Endothelial cell of umbilical vein (primary cell): Measurements from ENCODE around the gene FGF22. TPM values are rescaled to one million over a fixed set of nuclear protein-coding genes. Genes with fewer than 3 reads are reported as not detected.
"Not testable (repeated sequence)": the region's sequence is repeated elsewhere in the genome, so short reads cannot be mapped to it uniquely, and the experiment has no call there.

Experiments
- BruUV-seq: library from RNA; stranded (reverse); fragments of 400-500 nt; replicated peaks from 2 replicates; lab custom pipeline; 2021; lab: Mats Ljungman, UMichigan
- CTCF ChIA-PET: fragments of 300-600, 350-600 bp; sonication (Branson Sonifier 250); formaldehyde crosslinking; loops from one replicate; lab custom pipeline; 2021; ENCODE audit warnings: antibody characterized with exemption, inconsistent platforms; lab: Charles Lee
- POLR2A ChIA-PET: fragments of 300-600, 350-600 bp; sonication (Branson Sonifier 250); formaldehyde crosslinking; loops from one replicate; lab custom pipeline; 2021; ENCODE audit warnings: antibody characterized with exemption, inconsistent platforms; lab: Charles Lee
- DNase-seq: peaks from one replicate; pipeline ENCODE4 v3.0.0-alpha.2; 2011; ENCODE audit warnings: low read depth, low spot score
- FAIRE-seq: peaks from 2 replicates; lab custom pipeline; 2011; peaks lifted over from hg19 to GRCh38; lab: Jason Lieb, UNC
- H2AFZ ChIP-seq: 2 replicates; pipeline ENCODE4 v1.6.0; 2012; ENCODE audit warnings: low read depth, low read length, control low read depth, inconsistent platforms
- H3K27ac ChIP-seq: 2 replicates; pipeline ENCODE4 v1.5.1; 2011; ENCODE audit warnings: low read depth, mild to moderate bottlenecking, control low read depth, low read length, moderate library complexity; ENCODE audit not compliant: insufficient read depth
- H3K27me3 ChIP-seq, 2 experiments: 2 replicates each; pipeline versions ENCODE4 v1.6.0 to v1.6.1; 2011; ENCODE audit warnings: low read length in 2 of 2, mixed read lengths in 1 of 2; ENCODE audit not compliant: control insufficient read depth in 2 of 2, insufficient read depth in 2 of 2
- H3K36me3 ChIP-seq, 2 experiments: 2 replicates in 1 of 2; 3 replicates in 1 of 2; pipeline ENCODE4 v1.5.1; 2011; ENCODE audit warnings: low read length in 2 of 2, mild to moderate bottlenecking in 1 of 2, moderate library complexity in 1 of 2; ENCODE audit not compliant: control insufficient read depth in 2 of 2, insufficient read depth in 2 of 2; ENCODE audit errors: extremely low read depth in 1 of 2
- H3K4me1 ChIP-seq: 3 replicates; pipeline ENCODE4 v1.5.1; 2011; ENCODE audit warnings: mild to moderate bottlenecking, low read length; ENCODE audit not compliant: control insufficient read depth, insufficient read depth; ENCODE audit errors: extremely low read depth
- H3K4me2 ChIP-seq: 2 replicates; pipeline ENCODE4 v1.6.1; 2011; ENCODE audit warnings: low read length, control low read depth, mixed read lengths; ENCODE audit not compliant: insufficient read depth
- H3K4me3 ChIP-seq, 3 experiments: fragments of 200-600 bp in 1 of 3; sonication (generic), shearing (Covaris generic) in 1 of 3; replicated peaks in 1 of 3; 2 replicates each; pipeline ENCODE4 v1.5.1; 2011 to 2016; ENCODE audit warnings: control low read depth in 3 of 3, low read length in 3 of 3, mild to moderate bottlenecking in 2 of 3, inconsistent platforms in 1 of 3, low read depth in 1 of 3, moderate library complexity in 1 of 3; ENCODE audit not compliant: insufficient read depth in 1 of 3
- H3K79me2 ChIP-seq: 2 replicates; pipeline ENCODE4 v1.6.0; 2012; ENCODE audit warnings: low read length, inconsistent platforms; ENCODE audit not compliant: control insufficient read depth, insufficient read depth
- H3K9ac ChIP-seq: replicated peaks from 2 replicates; pipeline ENCODE3; 2011; ENCODE audit warnings: low read length, control low read depth; ENCODE audit not compliant: insufficient read depth; ENCODE audit errors: extremely low read depth
- H3K9me1 ChIP-seq: replicated peaks from 3 replicates; pipeline ENCODE4 v1.6.0; 2011; ENCODE audit warnings: mild to moderate bottlenecking, low read length; ENCODE audit not compliant: control insufficient read depth, insufficient read depth; ENCODE audit errors: extremely low read depth
- H3K9me3 ChIP-seq: replicated peaks from 2 replicates; pipeline ENCODE4 v1.5.1; 2012; ENCODE audit warnings: low read length, inconsistent platforms; ENCODE audit not compliant: control insufficient read depth, insufficient read depth
- H4K20me1 ChIP-seq: replicated peaks from 2 replicates; pipeline ENCODE3; 2011; ENCODE audit warnings: mild to moderate bottlenecking, low read length; ENCODE audit not compliant: control insufficient read depth, insufficient read depth; ENCODE audit errors: extremely low read depth
- JUN ChIP-seq: IDR thresholded peaks from 2 replicates; pipeline ENCODE4 v1.6.1; 2011; ENCODE audit warnings: borderline replicate concordance, low read depth; ENCODE audit not compliant: insufficient read length, insufficient read depth
- MYC ChIP-seq: IDR thresholded peaks from one replicate; pipeline ENCODE4 v1.6.1; 2011; ENCODE audit warnings: mild to moderate bottlenecking, low read depth, low read length
- POLR2AphosphoS5 ChIP-seq: IDR thresholded peaks from 2 replicates; pipeline ENCODE4 v1.6.1; 2012; ENCODE audit warnings: low read depth, mild to moderate bottlenecking, control low read depth, low read length, moderate library complexity; ENCODE audit not compliant: insufficient read depth
- dilution Hi-C: fragments of 300-500 bp; cut with MboI; formaldehyde crosslinking; loops from one replicate; pipeline ENCODE4 v1.15.0; 2019; ENCODE audit warnings: low sequenced_read_pairs; ENCODE audit not compliant: extremely low pct_ligation_motif_present
- intact Hi-C: fragments of 100-400 bp; cut with micrococcal nuclease; formaldehyde crosslinking; loops from one replicate; pipeline ENCODE4 v1.10.0; 2022
- polyA plus RNA-seq, 4 experiments: library from polyadenylated mRNA; depleted of rRNA in 3 of 4; stranded (reverse) in 3 of 4; unstranded in 1 of 4; fragments of >200 nt; gene quantifications; 2 replicates each; pipeline versions ENCODE4 v1.2.1 to v1.2.3, GENCODE V29; 2011 to 2012; ENCODE audit warnings: missing spikeins in 1 of 4
- total RNA-seq: library from RNA; stranded (reverse); gene quantifications from 2 replicates; pipeline ENCODE4 v1.2.3, GENCODE V29; 2021

The FGF22 gene
- total and polyA plus RNA-seq, 2 donors (not counting 3 experiments of a cell fraction or from before 2014, with no cell fraction given), result 0.07 TPM; not detected in 1

GRCh38 chr19:668675-669434, 29.2 kb downstream of the FGF22 start:
- dilution Hi-C loops, H2AFZ ChIP-seq, intact Hi-C loops, H3K9me1 ChIP-seq, H3K27me3 ChIP-seq, FAIRE-seq, H4K20me1 ChIP-seq, H3K36me3 ChIP-seq, H3K79me2 ChIP-seq, DNase-seq, H3K4me2 ChIP-seq, H3K27ac ChIP-seq, H3K9me3 ChIP-seq, POLR2A ChIA-PET, H3K4me3 ChIP-seq, BruUV-seq, H3K9ac ChIP-seq, H3K4me1 ChIP-seq: not testable (repeated sequence)
- CTCF ChIA-PET, result interaction anchor here (0.6 to 3.8 kb wide), 3 partner anchors 11 to 65 kb away, joined by 7 to 49 read pairs (median 9); no protein-coding TSS in a partner anchor

GRCh38 chr19:670609-671075, 31.0 kb downstream of the FGF22 start:
- no peak overlapping the region for H3K4me3 ChIP-seq
- TF ChIP-seq POLR2AphosphoS5 (no peak), JUN (no peak), MYC (no peak)
- FAIRE-seq (no peak), DNase-seq (no peak)
- H3K36me3 ChIP-seq, result no peaks in the 10 kb centered on the region
- CTCF ChIA-PET, result interaction anchor here (0.9 to 1.9 kb wide), 4 partner anchors 9 to 69 kb away, joined by 3 to 11 read pairs (median 6); no protein-coding TSS in a partner anchor
- no peak overlapping the region for H2AFZ ChIP-seq
- no TSS peak for BruUV-seq
- H3K9me3 ChIP-seq, result no peaks in the 10 kb centered on the region
- no peaks in the 10 kb centered on the region for H3K4me1 ChIP-seq
- no peaks in the 10 kb centered on the region for H4K20me1 ChIP-seq
- intact Hi-C loops (no loop called here), dilution Hi-C loops (no loop called here)
- POLR2A ChIA-PET, result no interaction called here
- H3K27me3 ChIP-seq, result no peaks in the 10 kb centered on the region
- H3K4me2 ChIP-seq, result no peak overlapping the region
- no peaks in the 10 kb centered on the region for H3K79me2 ChIP-seq
- H3K9me1 ChIP-seq, result no peaks in the 10 kb centered on the region
- H3K9ac ChIP-seq, result no peak overlapping the region
- no peak overlapping the region for H3K27ac ChIP-seq
